ENCODE measurements around the gene YY1. TPM values are rescaled to one million over a fixed set of nuclear protein-coding genes. Genes with fewer than 3 reads are reported as not detected.

Gene YY1
- polyA plus RNA-seq (2012; ENCODE audit: insufficient read length, low read depth), result 39.5 TPM

DNA sequence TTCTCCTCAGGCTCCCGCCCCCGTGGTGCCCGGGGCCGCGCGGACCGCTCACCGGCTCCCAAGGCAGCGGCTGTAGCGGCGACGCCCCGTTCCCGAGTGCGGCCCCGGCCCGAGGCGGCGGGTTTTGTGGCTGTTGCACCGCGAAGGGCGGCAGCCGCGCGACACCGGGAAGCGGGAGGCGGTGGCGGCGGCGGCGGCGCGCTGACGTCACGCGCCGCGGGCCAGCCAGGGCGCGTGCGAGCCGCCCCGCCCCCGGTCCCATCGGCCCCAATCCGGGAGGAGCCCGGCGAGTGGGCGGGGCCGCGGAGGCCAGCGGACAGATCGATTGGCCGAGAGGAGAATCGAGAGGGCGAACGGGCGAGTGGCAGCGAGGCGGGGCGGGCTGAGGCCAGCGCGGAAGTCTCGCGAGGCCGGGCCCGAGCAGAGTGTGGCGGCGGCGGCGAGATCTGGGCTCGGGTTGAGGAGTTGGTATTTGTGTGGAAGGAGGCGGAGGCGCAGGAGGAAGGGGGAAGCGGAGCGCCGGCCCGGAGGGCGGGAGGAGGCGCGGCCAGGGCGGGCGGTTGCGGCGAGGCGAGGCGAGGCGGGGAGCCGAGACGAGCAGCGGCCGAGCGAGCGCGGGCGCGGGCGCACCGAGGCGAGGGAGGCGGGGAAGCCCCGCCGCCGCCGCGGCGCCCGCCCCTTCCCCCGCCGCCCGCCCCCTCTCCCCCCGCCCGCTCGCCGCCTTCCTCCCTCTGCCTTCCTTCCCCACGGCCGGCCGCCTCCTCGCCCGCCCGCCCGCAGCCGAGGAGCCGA lies at the start of gene YY1:
TSS of gene YY1 (plus strand) at position 726 of the 792 bp plus-strand sequence. CDS start 101 bp downstream, outside the sequence.
- TF ChIP-seq TAF1 (IDR thresholded peaks at IDR 0.05; ENCODE audit: borderline replicate concordance, insufficient read depth, low read length) (no peak), POLR2AphosphoS5 (IDR thresholded peaks at IDR 0.05; ENCODE audit: low read depth, low read length) (0 out of 2 replicates have a peak, but pooled peaks have one; percentile 34)

DNA sequence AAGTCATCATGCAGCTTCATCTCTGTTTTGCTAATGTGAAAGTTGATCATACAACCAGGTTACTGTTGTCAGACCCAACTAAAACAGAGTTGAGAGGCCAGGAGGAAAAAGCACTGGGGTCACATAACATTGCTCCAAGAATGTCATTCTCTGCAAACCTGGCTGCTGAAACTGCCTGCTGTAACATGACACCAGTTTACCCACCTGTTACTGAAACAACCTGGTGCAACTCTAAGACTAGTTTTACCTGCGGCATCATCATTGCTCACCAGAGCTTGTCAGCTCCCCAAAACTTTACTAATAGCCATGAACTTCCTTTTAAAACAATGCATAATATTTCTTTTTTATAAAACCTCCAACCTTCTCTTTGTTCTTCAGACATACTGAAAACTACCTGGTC lies 48.8 kb upstream of the YY1 start:
- no peak for TF ChIP-seq FOXP2 (optimal IDR thresholded peaks at IDR 0.05; ENCODE audit: borderline replicate concordance, extremely low read depth, extremely low read length, insufficient read depth)
- no peak for TF ChIP-seq SIN3A (IDR thresholded peaks at IDR 0.05; ENCODE audit: borderline replicate concordance, insufficient read depth, low read length)
- TF ChIP-seq, protein P1, sequence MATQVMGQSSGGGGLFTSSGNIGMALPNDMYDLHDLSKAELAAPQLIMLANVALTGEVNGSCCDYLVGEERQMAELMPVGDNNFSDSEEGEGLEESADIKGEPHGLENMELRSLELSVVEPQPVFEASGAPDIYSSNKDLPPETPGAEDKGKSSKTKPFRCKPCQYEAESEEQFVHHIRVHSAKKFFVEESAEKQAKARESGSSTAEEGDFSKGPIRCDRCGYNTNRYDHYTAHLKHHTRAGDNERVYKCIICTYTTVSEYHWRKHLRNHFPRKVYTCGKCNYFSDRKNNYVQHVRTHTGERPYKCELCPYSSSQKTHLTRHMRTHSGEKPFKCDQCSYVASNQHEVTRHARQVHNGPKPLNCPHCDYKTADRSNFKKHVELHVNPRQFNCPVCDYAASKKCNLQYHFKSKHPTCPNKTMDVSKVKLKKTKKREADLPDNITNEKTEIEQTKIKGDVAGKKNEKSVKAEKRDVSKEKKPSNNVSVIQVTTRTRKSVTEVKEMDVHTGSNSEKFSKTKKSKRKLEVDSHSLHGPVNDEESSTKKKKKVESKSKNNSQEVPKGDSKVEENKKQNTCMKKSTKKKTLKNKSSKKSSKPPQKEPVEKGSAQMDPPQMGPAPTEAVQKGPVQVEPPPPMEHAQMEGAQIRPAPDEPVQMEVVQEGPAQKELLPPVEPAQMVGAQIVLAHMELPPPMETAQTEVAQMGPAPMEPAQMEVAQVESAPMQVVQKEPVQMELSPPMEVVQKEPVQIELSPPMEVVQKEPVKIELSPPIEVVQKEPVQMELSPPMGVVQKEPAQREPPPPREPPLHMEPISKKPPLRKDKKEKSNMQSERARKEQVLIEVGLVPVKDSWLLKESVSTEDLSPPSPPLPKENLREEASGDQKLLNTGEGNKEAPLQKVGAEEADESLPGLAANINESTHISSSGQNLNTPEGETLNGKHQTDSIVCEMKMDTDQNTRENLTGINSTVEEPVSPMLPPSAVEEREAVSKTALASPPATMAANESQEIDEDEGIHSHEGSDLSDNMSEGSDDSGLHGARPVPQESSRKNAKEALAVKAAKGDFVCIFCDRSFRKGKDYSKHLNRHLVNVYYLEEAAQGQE (IDR thresholded peaks at IDR 0.05; ENCODE audit: insufficient read depth in 1 of 2, low read depth in 2 of 2, low read length in 2 of 2), result no peak
- TF ChIP-seq TAF1 (IDR thresholded peaks at IDR 0.05; ENCODE audit: borderline replicate concordance, insufficient read depth, low read length), result no peak
- no peak for TF ChIP-seq POLR2AphosphoS5 (IDR thresholded peaks at IDR 0.05; ENCODE audit: low read depth, low read length)

DNA sequence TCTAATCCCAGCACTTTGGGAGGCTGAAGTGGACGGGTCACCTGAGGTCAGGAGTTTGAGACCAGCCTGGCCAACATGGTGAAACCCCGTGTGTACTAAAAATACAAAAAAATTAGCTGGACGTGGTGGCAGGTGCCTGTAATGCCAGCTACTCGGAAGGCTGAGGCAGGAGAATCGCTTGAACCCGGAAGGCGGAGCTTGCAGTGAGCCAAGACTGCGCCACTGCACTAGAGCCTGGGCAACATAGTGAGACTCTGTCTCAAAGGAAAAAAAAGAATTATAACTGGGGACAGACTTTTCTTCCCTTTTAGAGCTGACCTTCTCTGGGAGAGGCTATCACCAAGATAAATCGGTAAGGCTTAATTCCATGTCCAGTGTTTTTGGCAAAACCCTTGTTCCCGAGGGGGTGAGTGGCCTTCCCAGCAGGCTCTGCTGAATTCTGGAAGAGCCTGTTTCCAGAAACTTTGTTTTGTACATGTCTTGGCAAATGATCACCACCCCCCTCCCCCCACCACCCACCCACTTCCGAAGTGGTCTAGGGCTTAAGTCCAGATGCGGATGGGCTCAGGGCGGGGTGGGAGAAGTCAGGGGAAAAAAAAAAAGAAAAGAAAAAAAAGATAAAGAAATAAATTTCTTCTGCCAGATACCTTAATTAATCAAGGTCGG lies 47.2 kb upstream of the YY1 start:
- TF ChIP-seq TAF1 (IDR thresholded peaks at IDR 0.05; ENCODE audit: borderline replicate concordance, insufficient read depth, low read length), result no peak
- no peak for TF ChIP-seq FOXP2 (optimal IDR thresholded peaks at IDR 0.05; ENCODE audit: borderline replicate concordance, extremely low read depth, extremely low read length, insufficient read depth)
- no peak for TF ChIP-seq POLR2AphosphoS5 (IDR thresholded peaks at IDR 0.05; ENCODE audit: low read depth, low read length)
- no peak for TF ChIP-seq SIN3A (IDR thresholded peaks at IDR 0.05; ENCODE audit: borderline replicate concordance, insufficient read depth, low read length)
- TF ChIP-seq, protein P1 (IDR thresholded peaks at IDR 0.05; ENCODE audit: insufficient read depth in 1 of 2, low read depth in 2 of 2, low read length in 2 of 2), result no peak

DNA sequence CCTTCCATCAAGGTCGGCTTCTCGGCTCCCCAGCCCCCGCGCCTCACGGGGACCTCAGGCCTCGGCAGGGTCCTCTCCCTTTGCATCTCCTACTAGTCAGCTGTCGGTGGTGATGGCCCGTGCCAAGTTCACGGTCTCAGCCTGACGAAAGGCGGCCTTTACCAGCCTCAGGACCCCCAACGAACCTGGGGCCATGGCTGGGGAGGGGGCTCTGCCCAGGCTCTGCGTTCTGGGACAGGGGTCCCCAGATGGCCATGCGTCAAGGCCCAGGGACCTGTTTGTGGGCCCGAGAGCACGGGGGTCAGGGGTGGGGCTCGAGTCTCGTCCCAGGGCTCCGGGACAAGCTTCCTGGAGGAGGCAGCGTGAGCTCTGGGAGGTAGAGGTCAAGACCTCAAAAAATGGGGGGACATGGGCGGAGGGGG lies 46.7 kb upstream of the YY1 start:
- no peak for TF ChIP-seq SIN3A (IDR thresholded peaks at IDR 0.05; ENCODE audit: borderline replicate concordance, insufficient read depth, low read length)
- TF ChIP-seq POLR2AphosphoS5 (IDR thresholded peaks at IDR 0.05; ENCODE audit: low read depth, low read length), result no peak
- no peak for TF ChIP-seq FOXP2 (optimal IDR thresholded peaks at IDR 0.05; ENCODE audit: borderline replicate concordance, extremely low read depth, extremely low read length, insufficient read depth)
- TF ChIP-seq, protein P1 (IDR thresholded peaks at IDR 0.05; ENCODE audit: insufficient read depth in 1 of 2, low read depth in 2 of 2, low read length in 2 of 2), result no peak
- no peak for TF ChIP-seq TAF1 (IDR thresholded peaks at IDR 0.05; ENCODE audit: borderline replicate concordance, insufficient read depth, low read length)

DNA sequence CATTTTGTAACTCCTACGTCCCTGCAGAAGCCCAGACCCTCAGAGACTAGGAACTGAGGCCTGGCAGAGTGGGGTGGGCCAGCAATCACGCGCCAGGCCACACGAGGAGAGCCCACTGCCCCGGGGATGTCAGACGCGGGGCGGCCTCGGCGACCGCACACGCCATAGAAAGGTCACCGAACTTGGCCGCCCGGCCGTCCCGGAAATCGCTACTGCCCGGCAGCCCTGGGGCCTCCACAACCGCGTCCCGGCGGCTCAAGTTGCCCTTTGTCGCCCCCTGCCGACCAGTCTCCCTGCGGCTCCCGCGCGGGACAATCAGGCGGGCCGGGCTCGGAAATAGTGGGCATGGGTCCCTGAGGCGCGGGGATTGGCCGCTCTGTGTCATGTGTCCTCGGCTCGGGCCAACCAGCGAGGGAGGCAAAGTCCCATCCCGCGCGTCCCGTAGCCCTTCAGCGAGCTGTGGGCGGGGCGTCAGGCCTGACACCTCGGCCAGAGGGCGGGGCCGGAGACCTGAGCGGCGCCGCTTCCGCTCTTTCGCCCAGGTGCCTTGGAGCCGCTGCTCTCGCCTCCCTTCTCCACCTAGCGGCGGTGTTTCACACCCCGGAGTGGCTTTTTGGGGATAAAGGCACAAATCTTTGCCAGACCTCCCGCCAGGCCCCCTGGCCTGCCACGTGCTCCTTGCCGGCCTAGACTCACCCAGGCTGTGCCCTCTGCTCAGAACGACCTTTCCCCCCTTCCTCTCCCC lies 46.1 kb upstream of the YY1 start:
- TF ChIP-seq POLR2AphosphoS5 (IDR thresholded peaks at IDR 0.05; ENCODE audit: low read depth, low read length) (0 out of 2 replicates have a peak, but pooled peaks have one; percentile 33), FOXP2 (optimal IDR thresholded peaks at IDR 0.05; ENCODE audit: borderline replicate concordance, extremely low read depth, extremely low read length, insufficient read depth) (peak; percentile 51), TAF1 (IDR thresholded peaks at IDR 0.05; ENCODE audit: borderline replicate concordance, insufficient read depth, low read length) (no peak)

All from PFSK-1 (cell line).